GM19099 (cell line): ENCODE data around the gene NACC2.

Source experiments
- POLR2A ChIP-seq: IDR thresholded peaks from 3 replicates; pipeline ENCODE4 v1.6.1; 2011; ENCODE audit warnings: low read depth; ENCODE audit not compliant: insufficient read length; ENCODE audit errors: extremely low read depth

The NACC2 gene

DNA sequence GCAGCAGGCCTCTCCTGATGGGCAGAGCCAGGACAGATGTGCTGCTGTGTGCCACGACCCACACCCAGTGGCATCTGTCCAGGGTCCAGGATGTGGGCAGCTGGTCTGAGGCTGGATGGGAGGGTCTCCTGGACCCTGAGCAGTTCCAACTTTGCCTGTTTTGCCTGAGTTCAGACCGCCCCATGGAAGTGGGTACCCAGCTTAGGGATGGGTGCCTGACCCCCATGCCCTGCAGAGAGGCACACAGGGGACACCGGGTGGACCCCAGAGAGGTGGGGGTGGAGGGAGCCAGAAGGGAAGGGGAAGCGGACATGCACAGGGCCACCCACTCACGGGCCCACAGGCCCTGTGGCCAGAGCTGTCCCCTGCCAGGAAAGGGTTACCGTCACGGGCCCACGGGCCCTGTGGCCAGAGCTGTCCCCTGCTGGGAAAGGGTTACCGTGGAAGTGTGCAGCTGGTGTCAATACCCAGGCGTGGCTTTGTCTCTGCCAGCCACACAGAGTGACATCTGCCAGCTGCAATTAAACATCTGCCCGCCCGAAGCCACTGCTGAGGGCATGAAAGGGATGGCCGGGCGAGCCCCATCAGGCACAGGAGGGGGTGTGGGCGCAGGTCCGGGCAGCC lies 50.0 kb downstream of the NACC2 start:
- no peak for TF ChIP-seq POLR2A

DNA sequence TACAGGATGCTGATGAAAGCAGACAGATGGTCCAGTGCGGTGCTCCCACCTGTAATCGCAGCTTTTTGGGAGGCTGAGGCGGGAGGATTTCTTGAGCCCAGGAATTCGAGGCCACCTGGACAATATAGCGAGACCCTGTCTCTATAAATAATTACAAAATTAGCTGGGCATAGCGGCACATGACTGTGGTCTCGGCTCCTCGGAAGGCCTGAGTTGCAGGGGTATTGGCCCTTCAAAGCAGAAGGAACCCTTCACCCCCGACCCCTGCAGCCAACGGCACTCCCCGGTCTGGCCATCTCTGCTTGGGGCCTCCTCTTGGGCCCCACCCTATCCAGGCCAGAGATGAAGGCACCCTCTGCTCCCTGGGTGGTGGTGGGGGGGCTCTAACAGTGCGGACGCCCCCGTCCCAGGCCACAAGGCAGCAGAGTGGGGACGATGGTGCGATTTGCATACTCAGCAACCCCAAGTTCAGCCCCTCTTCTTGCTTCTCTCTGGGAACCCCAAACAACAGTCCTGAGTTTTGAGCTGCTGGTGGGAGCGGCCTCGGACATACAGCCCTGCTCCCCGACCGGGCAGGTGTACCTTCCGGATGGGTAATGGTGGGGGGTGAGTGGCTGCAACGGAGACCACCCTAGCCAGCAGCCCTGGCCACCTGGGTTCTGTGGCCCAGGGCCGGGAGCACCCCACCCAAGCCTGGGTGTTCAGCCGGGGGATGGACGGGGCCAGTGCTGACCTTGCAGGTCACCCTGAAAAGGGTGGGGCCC lies 50.7 kb downstream of the NACC2 start:
- no peak for TF ChIP-seq POLR2A

DNA sequence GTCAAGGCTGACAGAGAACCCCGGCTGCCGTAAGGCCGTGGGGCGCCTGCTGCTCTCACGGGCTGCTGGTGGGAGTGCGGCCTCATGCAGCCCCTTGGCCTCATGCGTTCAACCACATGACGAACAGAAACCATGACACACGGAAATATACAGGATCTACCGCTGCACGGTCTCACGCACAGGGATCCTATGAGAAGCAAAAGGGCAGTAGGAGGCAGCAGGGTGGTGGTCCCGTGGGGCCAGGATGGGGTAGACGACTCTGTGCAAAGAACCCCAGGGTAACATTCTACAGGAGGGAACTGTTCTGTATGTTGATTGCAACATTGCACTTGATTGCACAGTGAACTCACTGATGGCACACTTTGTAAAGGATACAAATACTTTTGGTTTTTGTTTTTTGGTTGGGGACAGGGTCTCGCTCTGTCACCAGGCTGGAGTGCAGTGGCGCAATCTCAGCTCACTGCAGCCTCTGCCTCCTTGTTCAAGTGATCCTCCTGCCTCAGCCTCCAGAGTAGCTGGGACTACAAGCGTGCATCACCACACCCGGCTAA lies 51.6 kb downstream of the NACC2 start:
- no peak for TF ChIP-seq POLR2A

DNA sequence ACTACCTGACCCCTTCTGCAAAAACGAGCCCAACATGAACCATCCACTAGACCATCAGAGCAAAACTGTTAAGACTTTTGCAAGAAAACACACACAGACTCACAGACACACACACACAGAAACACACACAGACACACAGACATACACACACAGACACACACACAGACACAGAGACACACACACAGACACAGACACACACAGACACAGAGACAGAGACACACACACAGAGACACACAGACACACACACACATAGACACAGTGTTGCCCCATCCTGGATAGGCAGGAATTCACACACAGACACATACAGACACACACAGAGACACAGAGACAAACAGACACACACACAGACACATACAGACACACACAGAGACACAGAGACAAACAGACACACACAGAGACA lies 52.5 kb downstream of the NACC2 start:
- TF ChIP-seq POLR2A, result no peak

DNA sequence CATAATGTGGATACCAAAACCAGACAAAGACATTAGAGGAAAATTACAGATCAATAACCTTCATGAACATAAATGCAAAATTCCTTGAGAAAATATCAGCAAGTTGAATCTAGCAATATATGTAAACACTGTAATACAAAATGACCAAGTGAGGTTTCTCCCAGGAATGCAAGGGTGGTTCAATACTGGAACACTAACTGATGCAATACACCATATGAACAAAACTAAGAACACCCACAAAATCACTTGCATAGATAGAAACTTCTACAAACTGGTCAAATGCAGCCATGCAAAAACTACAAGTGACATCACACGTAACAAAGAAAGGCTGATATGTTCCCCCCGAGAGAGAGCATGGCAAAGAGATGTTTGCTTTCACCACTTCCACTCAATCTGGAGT lies 55.6 kb downstream of the NACC2 start:
- TF ChIP-seq POLR2A, result no peak

DNA sequence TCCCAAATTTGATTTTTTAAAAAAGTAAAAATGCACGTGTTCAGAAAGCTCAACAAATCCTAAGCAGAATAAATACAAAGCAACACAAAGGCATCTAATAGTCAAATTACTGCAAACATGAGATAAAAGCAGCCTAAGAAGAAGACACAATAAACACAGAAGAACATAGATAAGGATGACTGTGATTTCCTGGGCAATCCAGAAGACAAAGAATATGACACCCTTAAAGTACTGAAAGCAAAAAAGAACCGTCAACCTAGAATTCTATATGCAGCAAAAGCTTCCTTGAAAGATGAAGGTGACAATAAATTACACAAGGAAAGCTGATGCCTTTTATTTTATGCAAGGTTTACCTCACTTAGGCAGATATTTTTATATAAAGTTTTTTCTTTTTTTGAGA lies 58.2 kb downstream of the NACC2 start:
- no peak for TF ChIP-seq POLR2A

DNA sequence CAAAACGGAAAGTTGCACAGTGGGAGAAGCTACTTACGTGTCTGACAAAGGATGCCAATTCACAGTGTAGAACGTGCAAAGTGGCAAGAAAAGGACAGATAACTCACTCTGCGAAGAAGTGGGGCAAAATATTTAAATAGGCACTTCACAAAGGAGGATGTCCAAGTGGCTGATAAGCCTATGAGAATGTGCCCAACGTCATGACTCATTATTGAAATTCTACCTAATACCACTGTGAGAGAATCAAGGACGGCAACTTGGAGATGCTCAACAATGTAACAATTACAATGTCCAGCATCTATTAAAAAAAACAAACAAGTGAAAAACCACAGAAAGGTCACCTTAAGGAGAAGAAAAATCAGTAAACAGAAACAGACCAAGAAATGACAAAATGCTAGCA lies 59.0 kb downstream of the NACC2 start:
- no peak for TF ChIP-seq POLR2A

DNA sequence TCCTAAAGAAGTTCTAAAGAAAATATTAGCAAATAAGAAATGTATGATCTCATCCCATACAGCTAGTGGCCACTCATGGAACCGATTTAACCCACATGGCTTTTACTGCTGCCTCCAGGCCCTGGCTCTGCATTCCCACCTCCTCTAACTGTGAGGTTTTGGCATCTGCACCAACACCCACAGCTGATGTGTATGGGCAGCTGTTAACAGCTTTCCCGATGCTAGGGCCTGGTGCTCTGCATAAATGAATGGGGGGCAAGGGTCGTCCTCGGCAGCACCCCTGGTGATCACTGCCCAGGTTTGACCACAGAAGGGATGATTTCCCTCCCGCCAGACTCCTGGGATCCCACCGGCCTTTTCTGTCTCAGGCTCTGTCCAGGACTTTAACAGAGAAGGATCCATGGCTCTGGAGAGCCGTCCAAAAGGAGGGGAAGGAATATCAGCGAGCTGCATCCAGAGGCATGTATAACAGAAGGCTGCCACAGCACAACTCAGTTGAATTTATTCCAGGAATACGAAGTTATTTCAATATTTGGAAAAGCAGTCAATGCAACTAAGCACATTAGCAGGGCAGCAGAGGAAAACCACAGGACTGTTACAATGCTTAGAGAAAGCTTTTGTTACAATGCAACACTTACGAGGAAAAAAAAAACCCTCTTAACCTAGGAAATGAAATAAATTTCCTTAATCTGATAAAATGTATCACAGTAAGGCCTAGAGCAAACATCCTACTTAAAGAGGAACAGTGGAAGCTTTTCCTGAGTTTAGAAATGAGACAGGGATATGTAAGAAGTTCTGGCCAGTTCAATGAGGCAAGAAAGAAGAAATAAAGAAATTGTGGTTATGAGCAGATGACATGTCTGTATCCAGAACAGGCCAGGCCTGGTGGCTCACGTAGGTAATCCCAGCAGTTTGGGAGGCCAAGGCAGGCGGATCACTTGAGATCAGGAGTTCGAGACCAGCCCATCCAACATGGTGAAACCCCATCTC lies 63.1 kb downstream of the NACC2 start:
- no peak for TF ChIP-seq POLR2A

DNA sequence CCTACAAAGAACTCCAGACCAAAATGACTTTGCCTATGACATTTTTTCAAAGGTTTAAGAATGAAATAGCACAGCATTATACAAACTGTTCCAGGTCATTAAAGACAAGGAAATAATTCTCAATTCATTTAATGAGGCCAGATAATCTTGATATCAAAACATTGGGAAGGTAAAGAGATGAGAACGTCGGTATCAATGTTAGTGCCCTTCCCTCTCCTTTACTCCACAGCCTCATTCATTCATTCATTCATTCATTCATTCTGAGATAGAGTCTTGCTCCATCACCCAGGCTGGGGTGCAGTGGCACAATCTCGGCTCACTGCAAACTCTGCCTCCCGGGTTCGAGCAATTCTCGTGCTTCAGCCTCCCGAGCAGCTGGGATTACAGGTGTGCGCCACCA lies 64.0 kb downstream of the NACC2 start:
- TF ChIP-seq POLR2A, result no peak

DNA sequence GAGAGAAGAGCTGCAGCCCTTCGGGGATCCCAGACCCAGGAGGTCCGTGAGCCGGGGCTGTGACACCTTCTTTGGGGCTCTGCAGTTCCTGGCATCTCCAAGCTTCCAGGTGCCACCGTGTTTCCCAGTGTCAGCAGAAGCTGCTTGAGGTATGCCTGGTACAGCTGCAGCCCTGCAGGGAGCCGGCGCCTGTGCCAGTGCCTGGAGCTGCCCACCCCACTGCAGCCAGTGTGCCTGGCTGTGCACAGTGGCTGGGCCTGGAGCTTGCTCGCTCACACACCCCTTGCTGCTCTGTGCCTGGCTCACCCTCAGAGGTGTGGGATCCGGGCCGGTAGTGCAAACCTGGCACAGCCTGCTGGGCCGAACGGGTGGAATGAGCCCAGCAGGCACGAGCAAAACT lies 65.5 kb downstream of the NACC2 start:
- TF ChIP-seq POLR2A, result no peak

DNA sequence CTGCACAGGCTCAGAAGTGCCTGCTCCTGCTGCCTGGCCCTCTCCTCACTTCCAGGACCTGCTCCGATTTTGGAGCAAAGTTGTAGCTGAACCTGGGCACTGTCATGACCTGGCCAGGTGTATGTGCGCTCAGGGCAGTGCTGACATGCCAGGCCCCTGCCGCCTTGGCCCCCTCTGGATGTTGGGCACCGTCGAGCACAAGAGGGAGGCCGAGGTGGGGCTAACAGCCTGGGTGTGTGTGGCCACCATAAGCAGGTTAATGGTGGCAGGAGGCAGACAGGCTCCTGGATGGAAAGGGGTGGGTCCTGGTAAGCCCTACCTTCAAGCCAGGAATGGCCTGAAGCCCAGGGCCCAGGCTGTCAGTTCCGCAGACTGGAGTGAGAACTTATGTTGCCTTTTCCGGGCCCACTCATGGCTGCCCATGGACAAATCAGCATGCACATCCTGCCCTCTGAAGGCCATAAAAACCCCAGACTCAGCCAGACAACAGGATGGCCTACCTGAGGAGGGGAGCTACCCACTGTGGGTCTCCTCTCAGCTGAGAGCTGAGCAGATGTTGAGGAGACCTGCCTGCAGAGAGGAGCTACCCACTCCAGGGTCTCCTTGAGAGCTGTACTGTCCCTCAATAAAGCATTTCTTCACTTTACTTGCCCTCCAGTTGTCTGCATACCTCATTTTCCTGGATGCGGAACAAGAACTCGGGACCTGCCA lies 66.2 kb downstream of the NACC2 start:
- no peak for TF ChIP-seq POLR2A

DNA sequence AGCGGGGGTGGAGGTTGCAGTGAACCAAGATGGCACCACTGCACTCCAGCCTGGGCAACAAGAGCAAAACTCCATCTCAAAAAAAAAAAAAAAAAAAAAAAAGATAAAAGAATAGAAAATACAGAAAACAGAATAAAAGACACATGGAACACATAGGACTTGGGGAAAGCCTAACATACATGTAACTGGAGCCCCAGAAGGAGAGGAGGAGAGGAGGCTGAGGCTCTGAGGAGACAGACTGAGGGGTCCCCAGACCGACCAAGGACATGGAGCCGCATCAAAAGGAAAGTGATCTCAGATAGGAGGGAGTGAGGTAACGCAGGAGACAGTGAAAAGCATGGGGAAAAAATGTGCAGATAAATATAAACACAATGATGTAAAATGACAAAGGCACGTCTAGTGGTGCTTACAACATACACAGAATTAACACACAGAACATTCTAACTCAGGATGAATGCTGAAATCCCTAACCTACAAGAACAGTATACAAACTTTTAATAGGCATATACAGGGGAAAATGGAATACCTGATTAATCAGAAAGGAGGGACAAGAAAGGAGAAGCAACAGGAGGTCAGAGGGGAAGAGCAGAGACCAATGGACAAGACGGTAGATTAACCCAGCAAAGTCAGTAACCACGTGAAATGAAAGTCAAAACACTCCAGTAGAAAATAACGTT lies 68.7 kb downstream of the NACC2 start:
- no peak for TF ChIP-seq POLR2A

DNA sequence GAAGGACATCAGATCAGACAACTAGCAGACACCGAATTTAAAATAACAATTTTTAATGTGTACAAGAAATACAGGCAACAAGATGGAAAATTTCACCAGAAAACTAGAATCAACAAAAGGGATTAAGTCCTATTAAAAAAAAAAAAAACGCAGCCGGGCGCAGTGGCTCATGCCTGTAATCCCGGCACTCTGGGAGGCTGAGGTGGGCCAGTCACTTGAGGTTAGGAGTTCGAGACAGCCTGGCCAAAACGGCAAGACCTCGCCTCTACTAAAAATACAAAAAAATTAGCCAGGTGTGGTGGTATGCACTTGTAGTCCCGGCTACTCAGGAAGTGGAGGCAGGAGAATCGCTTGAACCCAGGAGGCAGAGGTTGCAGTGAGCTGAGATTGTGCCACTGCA lies 69.6 kb downstream of the NACC2 start:
- TF ChIP-seq POLR2A, result no peak

DNA sequence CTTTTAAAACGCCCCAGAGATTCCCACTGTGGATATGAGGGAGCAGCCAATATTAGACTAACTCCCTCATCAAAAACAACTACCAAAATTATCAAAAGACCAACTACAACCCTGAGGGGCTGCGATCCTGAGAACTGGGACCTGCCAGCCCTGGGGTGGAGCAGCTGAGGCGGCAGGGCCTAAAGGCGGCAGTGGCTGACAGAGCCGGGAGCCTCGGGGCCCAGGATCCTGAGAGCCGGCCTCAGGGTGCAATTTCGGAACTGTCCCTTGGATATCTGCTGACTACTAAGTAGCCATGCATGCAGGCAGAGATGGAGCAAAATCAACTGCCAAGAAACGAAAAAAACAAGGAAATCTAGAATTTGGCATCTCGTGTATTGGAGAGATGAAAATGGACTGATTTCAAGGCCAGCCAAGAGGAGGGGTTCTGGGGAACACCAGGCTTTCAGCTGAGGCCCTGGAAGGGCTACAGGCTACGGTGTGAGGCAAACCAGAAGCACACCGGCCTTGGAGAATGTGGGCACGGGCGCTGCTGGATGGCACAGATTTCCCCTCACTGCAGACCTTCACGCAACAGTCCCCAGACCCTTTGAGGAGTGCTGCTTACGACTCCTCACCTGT lies 70.3 kb downstream of the NACC2 start:
- no peak for TF ChIP-seq POLR2A

DNA sequence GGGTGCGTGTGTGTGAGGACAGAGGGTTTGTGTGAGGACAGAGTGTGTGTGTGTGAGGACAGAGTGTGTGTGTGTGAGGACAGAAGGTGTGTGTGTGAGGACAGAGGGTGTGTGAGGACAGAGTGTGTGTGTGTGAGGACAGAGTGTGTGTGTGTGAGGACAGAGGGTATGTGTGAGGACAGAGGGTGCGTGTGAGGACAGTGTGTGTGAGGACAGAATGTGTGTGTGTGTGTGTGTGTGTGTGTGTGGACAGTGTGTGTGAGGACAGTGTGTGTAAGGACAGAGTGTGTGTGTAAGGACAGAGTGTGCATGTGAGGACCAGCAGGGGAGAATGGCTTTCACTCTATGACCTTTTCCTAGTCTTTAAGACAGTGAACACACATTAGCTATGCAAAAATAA lies 70.8 kb downstream of the NACC2 start:
- TF ChIP-seq POLR2A, result no peak
